Measurements from ENCODE around the gene TSPAN16. TPM values are rescaled to one million over a fixed set of nuclear protein-coding genes. Genes with fewer than 3 reads are reported as not detected.
"Not testable (repeated sequence)": the region's sequence is repeated elsewhere in the genome, so short reads cannot be mapped to it uniquely, and the experiment has no call there.

TSPAN16 gene
- polyA plus RNA-seq, 1 experiment = not detected

DNA sequence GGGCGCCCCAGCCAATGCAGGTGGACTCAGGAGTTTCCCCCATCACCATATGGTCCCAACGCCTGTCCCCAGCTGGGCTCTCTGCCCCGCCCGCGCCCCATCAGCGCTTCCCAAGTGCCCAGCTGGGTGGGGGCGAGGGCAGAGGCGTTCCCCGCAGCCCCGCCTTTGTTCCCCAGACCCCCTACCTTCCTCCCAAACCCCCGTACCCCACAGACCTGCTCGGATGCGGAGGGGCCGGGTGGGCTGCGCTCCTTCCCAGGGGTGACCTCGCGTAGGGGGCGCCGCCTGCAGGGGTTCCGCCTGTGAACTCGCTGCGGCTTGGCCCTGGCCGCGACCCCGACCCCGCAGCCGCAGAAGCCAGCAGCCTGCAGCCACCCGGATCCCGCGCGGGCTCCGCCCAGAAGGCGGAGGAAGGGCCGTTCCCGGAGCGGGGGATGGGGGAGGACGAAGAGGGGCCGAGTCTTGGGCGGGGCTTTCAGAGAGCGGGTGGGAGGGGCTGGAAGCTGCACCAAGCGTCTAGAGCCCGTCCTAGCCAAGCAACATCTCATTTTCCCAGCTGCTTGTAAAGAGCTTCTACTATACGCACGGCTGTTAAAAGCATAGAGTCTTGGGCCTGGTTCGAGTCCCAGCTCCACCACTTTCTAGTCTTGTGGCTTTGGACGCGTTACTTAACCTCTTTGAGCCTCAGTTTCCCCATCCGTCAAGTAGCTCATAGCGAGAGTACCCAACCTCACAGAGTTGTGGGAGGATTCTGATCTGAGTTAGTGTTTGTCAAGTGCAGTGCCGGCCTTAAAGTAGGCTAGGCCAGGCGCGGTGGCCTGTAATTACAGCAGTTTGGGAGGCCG is 43.5 kb downstream of the TSPAN16 start, which contains the start of gene RAB3D:
RAB3D (minus strand) TSS at position 404 of the 845 bp plus-strand sequence. CDS start 2,258 bp downstream, outside the sequence.
- no peak for DNase-seq (ENCODE audit: low read depth)
- peak within 1 kb of the TSS; percentile 67 for H3K4me3 ChIP-seq (ENCODE audit: low read depth, low read length)
- ChIA-PET CTCF (interaction anchor here (1.0 to 2.2 kb wide), 5 partner anchors 14 to 143 kb away, joined by 3 to 10 read pairs (median 4); no protein-coding TSS in a partner anchor), POLR2A (no interaction called here)
- H3K36me3 ChIP-seq (ENCODE audit: control insufficient read depth, insufficient read depth, low read length) = peaks cover 9% of the 10 kb centered on the region
- TF ChIP-seq, protein P1, sequence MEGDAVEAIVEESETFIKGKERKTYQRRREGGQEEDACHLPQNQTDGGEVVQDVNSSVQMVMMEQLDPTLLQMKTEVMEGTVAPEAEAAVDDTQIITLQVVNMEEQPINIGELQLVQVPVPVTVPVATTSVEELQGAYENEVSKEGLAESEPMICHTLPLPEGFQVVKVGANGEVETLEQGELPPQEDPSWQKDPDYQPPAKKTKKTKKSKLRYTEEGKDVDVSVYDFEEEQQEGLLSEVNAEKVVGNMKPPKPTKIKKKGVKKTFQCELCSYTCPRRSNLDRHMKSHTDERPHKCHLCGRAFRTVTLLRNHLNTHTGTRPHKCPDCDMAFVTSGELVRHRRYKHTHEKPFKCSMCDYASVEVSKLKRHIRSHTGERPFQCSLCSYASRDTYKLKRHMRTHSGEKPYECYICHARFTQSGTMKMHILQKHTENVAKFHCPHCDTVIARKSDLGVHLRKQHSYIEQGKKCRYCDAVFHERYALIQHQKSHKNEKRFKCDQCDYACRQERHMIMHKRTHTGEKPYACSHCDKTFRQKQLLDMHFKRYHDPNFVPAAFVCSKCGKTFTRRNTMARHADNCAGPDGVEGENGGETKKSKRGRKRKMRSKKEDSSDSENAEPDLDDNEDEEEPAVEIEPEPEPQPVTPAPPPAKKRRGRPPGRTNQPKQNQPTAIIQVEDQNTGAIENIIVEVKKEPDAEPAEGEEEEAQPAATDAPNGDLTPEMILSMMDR (IDR thresholded peaks at IDR 0.05; ENCODE audit: insufficient read depth, low read depth, low read length) = no peak
- no peaks in the 10 kb centered on the region for H3K27me3 ChIP-seq (ENCODE audit: control insufficient read depth, insufficient read depth, low read length)

DNA sequence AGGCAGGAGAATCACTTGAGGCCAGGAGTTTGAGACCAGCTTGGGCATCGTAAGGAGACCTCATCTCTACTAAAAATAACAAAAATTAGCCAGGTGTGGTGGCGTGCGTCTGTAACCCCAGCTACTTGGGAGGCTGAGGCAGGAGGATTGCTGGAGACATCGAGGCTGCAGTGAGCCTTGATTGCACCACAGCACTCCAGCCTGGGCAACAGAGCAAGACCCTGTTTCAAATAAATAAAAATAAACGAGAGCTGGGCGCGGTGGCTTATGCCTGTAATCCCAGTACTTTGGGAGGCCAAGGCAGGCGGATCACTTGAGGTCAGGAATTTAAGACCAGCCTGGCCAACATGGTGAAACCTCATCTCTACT is 44.1 kb downstream of the TSPAN16 start:
- CTCF ChIA-PET = interaction anchor here (1.1 to 2.2 kb wide), 4 partner anchors 15 to 142 kb away, joined by 4 to 10 read pairs (median 5); no protein-coding TSS in a partner anchor
- DNase-seq (ENCODE audit: low read depth); H3K27me3 ChIP-seq (ENCODE audit: control insufficient read depth, insufficient read depth, low read length); POLR2A ChIA-PET; H3K36me3 ChIP-seq (ENCODE audit: control insufficient read depth, insufficient read depth, low read length); H3K4me3 ChIP-seq (ENCODE audit: low read depth, low read length): not testable (repeated sequence)

DNA sequence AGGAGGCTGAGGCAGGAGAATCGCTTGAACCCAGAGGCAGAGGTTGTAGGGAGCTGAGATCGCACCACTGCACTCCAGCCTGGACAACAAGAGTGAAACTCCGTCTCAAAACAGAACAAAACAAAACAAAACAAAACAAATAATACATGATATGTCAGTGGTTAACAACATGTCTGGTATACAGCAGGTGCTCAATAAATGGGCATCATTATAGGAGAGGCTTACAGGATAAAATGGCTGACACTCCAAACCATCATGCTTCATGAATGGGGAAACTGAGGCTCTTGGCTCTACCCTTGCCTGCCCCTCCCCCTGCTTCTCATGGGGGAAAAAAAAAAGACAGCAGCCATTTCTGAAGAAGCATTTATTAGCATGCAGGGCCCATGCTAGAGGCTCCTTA is 46.5 kb downstream of the TSPAN16 start:
- TF ChIP-seq, protein P1 (IDR thresholded peaks at IDR 0.05; ENCODE audit: insufficient read depth, low read depth, low read length) = no peak
- Histone ChIP-seq H3K4me3 (ENCODE audit: low read depth, low read length) (no peak overlapping the region), H3K36me3 (ENCODE audit: control insufficient read depth, insufficient read depth, low read length) (peaks cover 2% of the 10 kb centered on the region; the same call in 1 of the 2 replicates), H3K27me3 (ENCODE audit: control insufficient read depth, insufficient read depth, low read length) (no peaks in the 10 kb centered on the region)
- no peak for DNase-seq (ENCODE audit: low read depth)
- ChIA-PET CTCF (no interaction called here), POLR2A (no interaction called here)

DNA sequence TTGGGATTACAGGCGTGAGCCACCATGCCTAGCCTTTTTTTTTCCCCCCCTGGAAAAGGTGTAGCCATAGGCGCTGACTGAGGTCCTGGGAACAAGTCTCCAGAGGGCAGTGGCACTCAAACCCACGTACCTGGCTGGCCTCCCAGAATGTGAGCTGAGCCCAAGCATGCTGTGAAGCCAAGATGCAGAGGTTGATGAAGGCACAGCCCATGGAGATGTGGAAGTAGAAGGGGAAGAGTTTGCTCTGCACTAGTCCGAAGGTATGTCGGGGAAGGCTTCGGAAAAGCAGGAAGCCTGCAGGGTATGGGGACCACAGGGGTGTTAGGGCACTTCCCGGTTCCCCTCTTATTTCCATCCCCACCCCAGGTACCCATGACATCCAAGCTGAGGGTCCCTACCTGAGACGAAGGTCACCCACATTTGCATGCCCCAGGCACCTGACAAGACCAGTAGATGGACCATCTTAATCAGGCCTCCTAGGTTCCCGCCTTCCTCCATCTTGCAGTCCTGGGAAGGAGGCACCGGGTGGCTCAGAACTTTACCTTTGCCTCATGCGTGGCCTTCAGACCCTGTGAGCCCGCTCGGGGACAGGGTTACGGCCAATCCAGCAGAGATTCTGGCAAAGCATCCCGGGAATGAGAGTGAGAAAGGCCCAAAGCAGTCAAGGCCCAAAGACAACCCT is 49.3 kb downstream of the TSPAN16 start:
- no peaks in the 10 kb centered on the region for H3K27me3 ChIP-seq (ENCODE audit: control insufficient read depth, insufficient read depth, low read length)
- TF ChIP-seq, protein P1 (IDR thresholded peaks at IDR 0.05; ENCODE audit: insufficient read depth, low read depth, low read length) = no peak
- peak overlapping the region; percentile 69 for H3K4me3 ChIP-seq (ENCODE audit: low read depth, low read length)
- POLR2A ChIA-PET = no interaction called here
- peaks cover 2% of the 10 kb centered on the region; the same call in 1 of the 2 replicates for H3K36me3 ChIP-seq (ENCODE audit: control insufficient read depth, insufficient read depth, low read length)
- no peak for DNase-seq (ENCODE audit: low read depth)
- CTCF ChIA-PET = no interaction called here

DNA sequence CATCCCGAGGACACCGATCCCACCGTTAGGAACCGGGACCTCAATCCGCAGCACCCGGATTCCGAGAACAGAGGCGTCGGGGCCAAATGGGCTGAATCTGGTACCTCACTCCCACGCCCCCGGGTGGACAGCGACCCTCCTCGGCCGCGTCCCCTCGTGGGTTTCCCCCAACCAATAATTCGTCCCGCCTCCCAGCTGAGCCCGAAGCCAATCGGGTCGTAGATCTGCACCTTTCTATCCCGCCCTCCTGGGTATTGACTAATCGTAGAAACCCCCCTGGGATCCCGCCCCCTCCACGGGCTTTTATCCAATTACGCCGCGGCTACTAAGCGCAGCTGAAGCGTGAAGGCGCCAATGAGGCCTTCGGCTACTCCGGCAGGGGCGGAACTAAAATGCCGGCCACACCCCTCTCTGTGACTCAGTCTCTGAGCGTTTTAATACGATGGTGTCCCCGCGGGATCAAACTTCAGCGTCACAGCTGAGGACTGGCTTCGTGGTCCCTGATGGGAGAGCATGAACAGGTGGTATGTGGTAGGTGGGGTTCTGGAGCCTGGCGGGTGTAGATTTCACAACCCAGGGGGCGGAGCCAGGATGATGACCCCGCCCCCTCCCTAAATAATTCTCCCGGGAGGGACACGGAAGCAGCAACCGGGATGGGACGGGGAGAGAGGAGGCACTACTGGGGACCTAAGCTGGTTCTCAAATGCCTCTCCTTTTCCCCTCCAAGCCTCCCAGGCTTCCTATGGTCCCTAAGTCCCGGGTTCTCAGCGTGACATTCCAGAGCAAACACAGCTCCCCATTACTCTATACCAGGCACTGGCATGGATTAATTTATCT is 50.4 kb downstream of the TSPAN16 start, which contains the start of the genes CCDC159 and TMEM205:
CCDC159 (plus strand) TSS at position 416 of the 837 bp plus-strand sequence; CDS start at position 504, 88 bp downstream.
TMEM205 (minus strand) TSS at position 165 of the 837 bp plus-strand sequence. CDS start 649 bp downstream, outside the sequence.
- CTCF ChIA-PET = interaction anchor here (0.6 to 1.5 kb wide), 7 partner anchors 35 to 137 kb away, joined by 3 to 11 read pairs (median 4); partner anchors contain the start of gene ODAD3
- peak within 1 kb of the TSS; percentile 69 for H3K4me3 ChIP-seq (ENCODE audit: low read depth, low read length)
- POLR2A ChIA-PET = interaction anchor here (0.5 to 0.6 kb wide), 4 partner anchors 53 to 1745 kb away, joined by 4 to 12 read pairs (median 8); partner anchors contain the start of gene CNN1

More for the DNA sequence above, 50.4 kb downstream of the TSPAN16 start, which contains the start of the genes CCDC159 and TMEM205:
- peaks cover 2% of the 10 kb centered on the region; the same call in 1 of the 2 replicates for H3K36me3 ChIP-seq (ENCODE audit: control insufficient read depth, insufficient read depth, low read length)
- H3K27me3 ChIP-seq (ENCODE audit: control insufficient read depth, insufficient read depth, low read length) = no peaks in the 10 kb centered on the region
- peak; percentile 96 for DNase-seq (ENCODE audit: low read depth)
- TF ChIP-seq, protein P1 (IDR thresholded peaks at IDR 0.05; ENCODE audit: insufficient read depth, low read depth, low read length) = no peak; the same call in 1 of the 2 replicates

All from BJ (cell line).